AG08395 (cell line): Measurements from ENCODE around the gene CEP95.
"Not testable (repeated sequence)": the region's sequence is repeated elsewhere in the genome, so short reads cannot be mapped to it uniquely, and the experiment has no call there.

Source experiments
- DNase-seq: peaks from one replicate; pipeline ENCODE4 v3.0.0; 2012; ENCODE audit warnings: mixed read lengths, low spot score

Gene CEP95

DNA sequence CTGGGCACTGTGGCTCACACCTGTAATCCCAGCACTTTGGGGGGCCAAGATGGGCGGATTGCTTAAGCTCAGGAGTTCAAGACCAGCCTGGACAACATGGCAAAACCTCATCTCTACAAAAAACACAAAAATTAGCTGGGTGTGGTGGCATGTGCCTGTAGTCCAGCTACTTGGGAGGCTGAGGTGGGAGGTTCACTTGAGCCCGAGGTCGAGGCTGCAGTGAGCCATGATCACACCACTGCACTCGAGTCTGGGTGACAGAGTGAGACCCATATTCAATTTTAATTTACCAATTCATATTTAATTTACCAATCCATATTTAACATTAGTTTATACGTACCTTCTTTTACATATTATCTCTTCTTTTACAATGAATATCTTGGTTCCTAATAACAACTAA is 11.5 kb upstream of the CEP95 start:
- not testable (repeated sequence) for DNase-seq

DNA sequence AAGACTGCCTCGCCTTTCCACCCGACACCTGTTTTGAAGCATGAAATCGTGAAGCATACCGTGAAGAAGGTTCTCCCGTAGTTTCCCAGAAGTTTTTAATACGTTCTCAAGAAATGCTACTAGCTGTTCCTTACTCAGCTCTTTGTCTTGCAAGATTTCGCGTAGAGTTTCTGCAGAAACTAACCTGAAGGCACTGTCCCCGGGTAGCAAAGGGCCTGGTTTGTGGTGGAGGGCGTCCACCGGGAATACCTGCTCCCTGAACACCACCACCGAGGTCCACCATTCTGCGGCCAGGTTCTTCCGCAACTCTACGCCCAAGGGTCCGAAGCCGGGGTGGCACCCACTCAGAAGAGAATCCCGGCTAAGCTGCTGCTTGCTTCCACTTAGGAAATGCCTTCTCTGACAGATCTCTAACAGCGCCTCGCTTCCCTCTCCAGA is 10.4 kb upstream of the CEP95 start:
- DNase-seq = no peak

DNA sequence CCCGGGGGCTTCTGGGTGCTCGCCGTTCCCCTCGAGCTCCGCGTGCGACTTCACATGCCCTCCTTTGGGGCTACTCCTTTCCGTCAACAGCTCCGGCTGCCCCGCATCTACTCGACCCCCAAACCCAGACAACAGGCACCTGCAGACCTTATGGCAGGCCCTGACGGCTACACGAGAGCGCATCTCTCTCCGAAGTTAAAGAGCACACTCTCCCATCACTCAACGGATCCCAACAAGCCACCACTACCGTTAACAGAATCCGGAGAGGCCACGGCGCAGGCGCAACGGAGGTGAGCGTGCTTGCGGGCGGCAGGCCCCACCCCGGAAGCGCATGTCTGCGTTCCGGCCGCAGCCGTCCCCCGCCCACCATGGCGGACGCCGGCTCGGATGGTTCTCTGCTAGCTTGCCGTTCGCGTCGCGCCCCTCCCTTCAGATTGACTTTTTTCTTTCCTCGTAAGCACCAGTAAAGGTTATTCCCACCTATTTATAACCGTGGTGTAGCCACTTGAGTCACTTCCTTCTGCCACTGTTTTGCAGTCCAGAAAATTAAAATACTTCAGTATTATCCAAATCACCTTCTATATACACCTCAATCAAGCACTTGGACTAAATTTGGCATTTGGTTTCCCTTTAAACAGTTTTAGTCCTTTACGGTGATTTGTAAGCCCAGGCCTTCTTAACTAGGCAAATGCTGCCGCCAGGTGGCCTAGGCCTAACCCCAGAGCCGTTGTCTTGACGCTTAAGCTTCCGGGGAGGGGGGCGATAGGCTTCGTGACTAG is 9.8 kb upstream of the CEP95 start, which contains the start of gene POLG2:
Gene POLG2 (minus strand): TSS at position 269 of the 779 bp plus-strand sequence. CDS start 86 bp downstream, at position 183.
- peak; percentile 97 for DNase-seq

DNA sequence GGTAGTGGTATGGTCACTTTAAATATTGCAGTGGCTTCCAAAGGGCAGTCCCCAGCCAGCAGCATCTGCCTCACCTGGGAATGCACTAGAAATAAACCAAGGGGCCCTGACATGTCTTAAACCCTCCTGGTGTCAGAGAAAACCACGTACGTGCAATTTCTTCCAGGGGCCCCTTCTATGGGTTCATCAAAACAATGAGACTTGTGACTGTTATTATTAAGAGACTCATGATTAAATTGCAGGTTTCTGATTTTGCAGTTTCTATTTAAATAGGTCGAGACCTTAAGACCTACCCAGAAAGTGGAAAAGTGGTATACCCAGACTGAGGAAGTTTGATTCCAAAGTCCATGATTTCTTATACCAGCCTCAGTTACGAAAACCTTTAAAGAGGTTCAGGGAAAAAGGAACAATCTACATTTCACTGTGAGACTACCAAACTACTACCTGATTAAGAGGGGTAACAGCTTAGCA is 9.2 kb upstream of the CEP95 start:
- DNase-seq = no peak

DNA sequence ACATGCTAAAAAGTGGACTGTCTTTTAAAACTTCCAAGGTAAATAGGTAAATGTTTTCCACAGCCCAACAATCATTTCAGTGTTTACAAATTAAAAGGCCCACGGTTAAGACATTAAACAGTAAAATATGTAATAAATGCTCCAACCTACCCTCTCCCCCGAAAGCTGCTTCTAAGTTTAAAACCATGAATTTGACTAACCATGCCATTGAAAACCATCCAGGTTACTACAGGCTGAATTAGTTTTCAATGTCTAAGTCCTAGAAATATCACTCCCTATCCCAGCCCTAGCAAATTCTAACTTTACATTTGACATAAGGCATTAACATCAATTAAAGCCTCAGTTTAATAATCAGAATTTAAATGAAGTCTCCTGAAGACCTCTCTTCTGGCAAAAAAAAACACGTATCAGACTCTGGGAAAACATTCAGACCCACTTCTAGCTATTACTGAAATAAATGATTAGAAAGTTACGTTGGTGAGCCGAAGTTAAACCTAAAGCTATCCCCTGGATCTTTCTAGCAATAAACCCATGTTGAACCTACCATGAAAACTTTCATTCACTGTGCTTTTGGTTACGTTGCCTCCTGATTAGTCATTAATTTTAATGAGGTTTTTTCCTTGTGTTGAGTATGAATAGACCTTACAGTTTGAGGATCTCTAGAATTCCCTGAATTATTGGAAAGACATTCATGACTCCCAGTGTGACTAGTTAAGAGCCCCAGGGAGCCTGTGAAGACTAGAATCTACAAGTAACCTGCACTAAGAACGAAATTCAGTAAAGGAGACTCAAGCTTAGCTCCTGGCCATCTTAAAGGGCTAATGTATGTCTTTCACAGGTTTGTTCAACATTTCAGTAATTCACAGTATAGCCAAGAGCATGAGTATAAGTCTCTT is 8.2 kb upstream of the CEP95 start:
- DNase-seq = no peak

DNA sequence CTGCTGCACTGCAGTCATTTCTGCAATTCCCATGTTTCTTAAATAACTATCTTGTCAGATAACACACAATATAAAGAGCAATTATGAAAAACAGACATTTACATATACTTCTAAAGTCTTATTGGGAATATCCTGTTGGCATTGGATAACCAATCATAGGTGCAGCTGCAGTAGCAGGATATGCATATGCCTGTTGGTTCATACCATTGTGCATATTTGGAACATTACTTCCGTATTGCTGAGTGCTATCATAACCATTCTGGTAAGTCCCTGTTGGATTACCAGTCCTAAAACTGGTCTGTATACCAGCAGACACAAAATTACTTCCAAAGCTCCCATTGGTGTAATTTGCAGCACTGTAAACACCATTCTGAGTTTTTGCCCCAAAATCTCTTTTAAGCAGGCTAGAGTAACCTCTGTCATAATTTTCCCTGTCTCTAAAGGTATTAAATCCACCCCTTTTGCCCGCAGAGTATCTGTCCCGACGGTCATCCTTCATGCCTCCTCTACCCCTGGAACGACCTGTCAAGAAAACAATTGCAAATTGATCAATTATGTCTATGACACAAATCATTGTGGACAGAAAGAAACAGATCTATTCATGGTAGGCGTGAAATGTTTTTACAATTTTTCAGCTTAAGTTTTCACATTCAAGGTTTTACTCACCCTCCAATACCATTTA is 6.8 kb upstream of the CEP95 start:
- DNase-seq = no peak

DNA sequence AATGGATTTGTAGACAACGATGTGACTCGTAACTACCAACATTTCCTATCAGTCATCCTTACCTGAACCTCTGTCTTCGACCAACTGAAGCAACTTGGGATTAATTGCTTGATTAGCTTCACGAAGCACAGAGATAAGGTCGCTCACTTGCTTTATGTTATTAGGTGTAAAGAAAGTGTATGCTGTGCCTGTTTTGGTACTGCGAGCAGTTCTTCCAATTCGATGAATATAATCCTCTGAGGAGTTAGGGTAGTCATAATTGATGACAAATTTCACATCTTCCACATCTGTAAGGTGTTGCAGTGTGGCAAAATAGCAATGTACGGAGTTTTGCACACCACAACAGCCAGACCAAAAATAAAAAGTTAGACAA is 6.3 kb upstream of the CEP95 start:
- DNase-seq = no peak

DNA sequence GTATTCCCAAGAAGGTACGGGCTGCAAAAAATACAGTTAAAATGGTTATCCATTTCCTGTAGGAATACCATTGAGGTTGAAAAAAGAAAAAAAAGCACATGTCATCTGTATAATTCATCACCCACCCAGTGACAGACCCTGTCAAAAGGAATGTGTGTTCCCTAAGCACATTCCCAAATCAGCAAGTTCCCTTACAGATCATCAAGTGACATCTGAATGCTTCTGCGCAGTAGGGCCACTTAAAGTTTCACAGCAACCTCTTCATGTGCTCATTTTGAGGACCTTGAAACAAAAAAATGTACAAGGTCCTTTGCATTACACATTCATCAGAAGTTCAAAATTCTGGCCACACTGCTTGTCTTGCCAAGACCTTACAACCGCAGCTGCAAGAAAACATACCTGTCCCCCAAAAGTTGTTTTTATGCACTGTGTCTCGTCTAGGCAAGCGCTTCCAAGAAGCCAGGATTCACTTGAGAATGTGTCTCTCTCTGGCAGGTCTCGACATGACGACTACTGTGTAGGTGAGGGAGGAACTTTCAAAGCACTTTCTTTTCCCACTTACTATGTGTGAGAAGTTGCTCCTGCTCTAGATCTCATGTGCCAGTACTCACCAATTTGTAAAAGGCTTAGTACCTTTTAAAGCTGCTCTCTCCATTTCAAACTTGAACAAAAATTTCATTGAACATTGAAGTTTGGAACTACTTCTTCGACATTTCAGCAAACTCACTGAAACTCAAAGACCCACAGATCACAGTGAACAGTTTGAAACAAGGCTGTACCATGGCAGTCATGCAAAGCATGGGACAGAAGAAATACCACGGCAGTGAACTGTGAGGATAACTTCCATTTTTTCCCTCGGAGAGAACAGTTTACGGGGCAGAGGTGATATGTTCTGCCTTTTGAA is 5.7 kb upstream of the CEP95 start:
- DNase-seq = no peak

DNA sequence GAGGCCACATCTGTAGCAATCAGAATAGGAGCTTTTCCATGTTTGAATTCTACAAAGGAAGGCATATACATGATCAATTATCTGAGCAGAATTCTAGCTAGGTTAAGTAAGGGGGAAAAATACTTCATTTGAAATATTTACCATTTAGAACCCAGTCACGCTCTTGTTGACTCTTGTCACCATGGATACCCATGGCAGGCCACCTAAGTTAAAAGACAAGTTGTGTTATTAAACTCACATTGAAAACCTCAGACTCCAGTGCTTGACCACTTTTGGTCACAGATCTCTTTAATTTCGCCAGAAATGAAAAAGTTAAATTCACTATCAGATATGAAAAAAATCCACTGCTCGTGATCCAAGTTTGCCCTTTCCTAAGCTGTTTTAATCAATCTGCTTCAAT is 4.8 kb upstream of the CEP95 start:
- no peak for DNase-seq

DNA sequence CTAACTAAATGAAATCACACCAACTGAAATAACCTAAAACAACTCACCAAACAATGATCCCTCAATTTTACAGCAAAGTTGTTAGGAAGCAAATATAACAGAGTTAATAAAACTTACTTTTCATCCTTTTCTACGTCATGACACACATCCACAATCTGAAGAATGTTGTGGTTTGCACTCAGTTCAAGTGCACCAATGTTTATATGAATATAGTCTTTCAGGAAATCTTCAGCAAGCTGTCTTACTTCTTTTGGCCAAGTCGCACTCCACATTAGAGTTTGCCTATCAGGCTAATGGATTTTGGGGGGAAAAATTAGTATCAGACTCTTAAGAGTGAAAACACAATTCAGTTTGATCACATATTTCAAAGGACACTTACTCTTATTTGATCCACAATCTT is 4.0 kb upstream of the CEP95 start:
- DNase-seq = no peak

DNA sequence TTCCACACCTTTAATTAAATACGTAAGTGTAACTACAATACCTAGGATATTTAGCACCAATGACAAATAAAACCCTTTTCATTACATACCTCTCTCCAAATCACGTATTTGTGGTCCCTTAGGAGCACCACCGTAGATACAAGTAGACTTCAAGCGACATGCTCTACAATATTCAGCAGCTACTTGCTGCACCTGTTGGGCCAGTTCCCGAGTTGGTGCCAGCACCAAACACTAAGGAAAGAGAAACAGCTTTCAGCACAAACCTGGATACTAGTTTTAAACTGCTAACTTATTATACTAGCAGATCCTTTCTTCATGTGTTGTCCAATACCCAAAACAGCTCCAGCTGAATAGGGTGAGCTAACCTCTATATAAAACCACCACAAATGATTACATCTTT is 3.4 kb upstream of the CEP95 start:
- DNase-seq = no peak

DNA sequence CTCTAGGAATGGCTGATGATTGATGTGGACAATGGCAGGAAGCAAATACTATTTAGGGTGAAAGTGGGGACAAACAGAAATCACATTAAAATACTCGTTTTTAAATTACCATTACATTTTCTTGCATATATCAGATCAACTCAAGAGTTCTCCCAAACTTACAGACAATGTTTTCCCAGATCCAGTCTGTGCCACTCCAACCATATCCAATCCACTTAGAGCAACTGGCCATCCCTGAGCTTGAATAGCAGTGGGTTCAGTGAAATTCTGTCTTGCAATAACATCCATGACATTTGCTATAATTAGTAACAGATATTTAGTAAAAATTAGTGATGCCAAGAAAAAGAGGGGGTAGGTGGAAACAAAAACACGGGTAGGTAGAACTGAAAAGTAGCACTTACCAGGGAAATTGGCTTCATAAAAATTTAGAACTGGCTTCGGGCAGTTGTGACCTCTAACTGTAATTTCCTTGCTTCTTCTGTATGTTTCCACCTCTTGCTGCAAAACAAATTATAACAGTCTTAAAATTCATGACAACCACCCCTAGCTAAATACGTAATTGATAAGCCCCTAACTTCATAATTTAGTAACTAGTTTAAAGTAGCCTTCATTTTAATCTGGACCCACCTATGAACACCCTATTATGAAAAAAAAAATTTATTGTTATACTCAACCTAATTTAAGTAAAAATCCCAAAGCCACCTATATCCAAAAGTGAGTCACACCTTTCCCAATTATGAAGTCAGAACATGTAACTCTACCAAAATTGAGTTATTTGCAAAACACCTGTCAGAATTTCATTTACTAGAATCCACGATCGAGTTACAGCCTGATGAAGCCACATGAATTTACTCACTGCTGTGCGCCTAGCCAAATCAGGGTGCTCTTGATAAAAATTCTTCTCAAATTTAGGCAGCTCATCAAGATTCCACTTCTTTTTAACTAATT is 2.7 kb upstream of the CEP95 start:
- DNase-seq = no peak

DNA sequence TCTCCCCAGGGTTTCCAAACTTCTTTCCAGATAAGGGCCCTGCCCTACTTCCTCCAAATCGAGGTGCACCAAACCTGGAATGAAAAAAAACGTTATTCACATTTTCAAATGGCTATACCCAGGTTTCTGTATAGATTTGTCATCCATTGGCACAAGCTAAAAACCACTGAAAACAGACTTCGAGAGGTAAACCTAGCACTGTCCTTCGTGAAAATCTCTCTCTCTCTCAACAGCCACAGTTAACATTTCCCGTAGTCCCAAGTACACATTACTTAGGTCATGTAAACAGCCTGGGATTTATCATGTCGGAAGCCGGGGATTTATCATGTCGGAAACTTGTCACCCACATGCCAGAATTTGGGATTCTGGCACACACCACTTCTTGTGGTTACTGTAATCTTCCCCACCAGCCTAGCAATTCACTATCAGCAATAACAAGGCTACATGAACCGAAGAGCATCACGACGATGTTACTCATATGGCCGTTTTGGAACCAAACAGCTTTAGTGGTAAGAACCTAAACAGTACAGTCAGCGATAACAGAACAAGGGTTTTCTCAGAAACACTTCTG is 1.9 kb upstream of the CEP95 start:
- DNase-seq = no peak

DNA sequence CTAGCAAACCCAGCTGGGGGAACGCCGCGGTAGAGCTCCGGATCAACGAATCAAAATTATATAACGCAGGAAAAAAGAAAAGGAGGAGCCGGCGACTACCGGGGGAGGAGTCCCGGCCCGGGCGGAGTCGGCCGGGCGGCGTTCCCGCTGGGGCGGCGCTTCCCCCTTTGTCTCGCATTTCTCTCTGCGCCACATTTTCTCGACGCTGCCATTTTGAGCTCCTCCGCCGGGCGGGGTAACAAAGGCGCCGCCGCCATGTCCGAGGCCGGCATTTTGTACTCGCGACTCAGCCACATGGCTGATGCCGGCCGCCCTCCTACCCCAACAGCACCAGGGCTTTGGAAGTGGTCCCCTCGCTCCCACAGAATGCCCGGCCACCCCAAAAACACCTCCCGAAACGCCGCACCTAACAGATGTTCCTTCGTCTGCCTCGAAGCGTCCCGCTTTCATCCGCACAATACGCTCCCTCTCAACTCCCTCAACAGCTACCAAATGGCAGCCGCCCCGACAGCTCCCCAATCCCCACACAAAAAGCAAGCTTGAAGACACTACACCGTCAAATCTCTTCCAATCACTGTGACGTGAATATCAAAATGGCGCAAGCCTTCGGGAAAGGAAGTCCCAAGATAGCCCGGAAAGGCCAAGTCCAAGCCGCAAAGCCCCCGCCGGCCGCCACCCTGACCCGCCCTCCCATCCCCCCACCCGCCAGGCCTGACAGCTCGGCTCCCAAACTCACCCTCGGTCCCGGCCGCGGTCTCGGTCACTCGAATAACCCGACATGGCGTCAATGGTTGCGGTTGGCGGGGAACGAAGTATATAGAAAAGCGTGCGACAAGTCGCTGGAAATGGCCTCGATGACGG is 1.2 kb upstream of the CEP95 start:
- DNase-seq = peak; percentile 85

DNA sequence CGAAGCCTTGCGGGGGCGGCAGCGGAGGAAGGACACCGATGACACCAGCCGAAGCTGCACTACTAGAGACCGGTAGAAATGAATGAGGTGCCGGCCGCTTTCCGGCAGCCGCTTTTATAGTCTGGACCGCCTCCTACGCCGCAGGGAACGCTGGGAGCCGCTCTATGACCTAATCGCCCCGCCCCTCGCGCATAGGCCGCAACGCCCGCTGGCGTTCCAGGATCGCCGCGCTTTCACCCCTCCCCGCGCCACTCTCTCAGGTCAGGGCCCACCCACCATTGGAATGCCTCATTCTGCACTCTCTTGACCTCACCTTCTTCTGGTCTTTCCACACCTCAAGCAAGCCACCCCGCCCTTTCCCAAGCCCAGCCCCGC is 589 bp upstream of the CEP95 start, which contains the start of gene DDX5:
Gene DDX5 (minus strand): TSS at position 89 of the 375 bp plus-strand sequence. CDS start 170 bp downstream, outside the sequence.
- peak; percentile 96 for DNase-seq

DNA sequence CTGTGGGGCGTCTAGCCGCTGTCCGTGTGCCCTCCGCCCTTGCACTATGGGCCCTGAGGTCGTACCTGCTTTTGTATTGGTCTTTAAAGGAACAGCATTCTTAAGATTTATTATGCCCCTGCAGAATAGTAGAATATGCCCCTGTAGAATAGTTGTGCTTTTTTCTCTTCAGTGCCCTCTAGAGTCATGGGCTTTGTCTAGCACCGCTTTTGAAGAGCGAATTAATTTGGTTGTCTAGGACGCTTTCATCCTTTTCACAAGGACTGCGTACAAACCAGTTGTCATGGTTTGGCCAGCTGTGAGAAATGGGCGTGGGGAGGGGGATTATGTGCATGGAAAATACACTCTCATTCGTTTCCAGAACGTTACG is 621 bp downstream of the CEP95 start:
- peak; percentile 68 for DNase-seq

DNA sequence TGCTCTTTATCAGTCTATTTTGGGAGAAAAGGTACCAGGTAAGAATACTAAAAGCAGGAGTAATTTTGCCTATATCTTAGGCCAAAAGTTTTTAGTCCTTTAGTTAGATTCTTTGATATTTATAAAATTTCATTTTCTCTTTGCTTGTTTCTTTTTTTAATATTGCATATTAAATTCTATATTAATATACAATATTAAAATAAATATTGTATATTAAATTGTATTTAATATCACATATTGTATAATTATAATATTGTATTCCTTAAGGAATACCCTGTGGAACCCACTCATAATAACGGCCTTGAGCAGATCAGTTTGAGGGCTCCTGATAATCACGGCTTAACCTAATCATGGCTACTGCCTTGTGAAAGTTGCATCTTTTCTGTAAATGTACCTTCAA is 1.9 kb downstream of the CEP95 start:
- no peak for DNase-seq

DNA sequence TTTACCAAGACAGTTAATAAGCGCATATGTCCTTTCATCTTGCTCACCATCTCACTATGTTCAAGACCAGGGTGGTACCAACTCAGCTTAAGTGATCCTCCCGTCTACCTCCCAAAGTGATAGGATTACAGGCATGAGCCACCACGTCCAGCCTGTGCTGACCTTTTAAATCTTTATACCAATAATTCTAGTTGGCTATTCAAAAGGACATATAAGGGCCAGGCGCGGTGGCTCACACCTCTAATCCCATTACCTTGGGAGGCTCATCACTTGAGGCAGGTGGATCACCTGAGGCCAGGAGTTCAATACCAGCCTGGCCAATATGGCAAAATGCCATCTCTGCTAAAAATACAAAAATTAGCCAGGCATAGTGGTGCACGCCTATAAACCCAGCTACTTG is 2.4 kb downstream of the CEP95 start:
- DNase-seq = no peak

DNA sequence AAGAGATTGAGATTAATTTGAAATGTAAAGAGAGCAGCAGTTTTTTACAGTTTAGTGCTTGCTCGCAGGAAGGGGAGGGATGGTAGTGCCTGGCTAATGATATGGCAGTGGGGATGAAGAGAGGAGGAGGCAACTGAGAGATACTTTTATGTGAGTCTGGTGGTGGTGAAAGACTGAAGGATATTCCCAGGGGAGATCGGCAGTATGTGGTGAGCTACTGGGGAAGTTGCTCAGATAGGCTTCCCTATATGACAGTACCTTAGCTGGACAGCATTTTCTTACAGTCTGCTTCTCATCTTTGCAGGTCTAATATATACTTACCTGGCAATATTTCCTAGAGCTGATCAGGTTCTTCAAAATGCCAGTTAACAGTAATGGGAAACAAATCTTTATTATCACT is 8.6 kb downstream of the CEP95 start:
- no peak for DNase-seq
